K562 (cell line): Measurements from ENCODE around the gene FKRP. TPM values are rescaled to one million over a fixed set of nuclear protein-coding genes. Genes with fewer than 3 reads are reported as not detected.

Source experiments
- GTF2F1 ChIP-seq: IDR thresholded peaks from 2 replicates; pipeline ENCODE4 v1.6.1; 2011; ENCODE audit warnings: low read depth, low read length, improper control_type of control experiment
- HDAC3 ChIP-seq: fragments of 450-650 bp; IDR thresholded peaks from 2 replicates; pipeline ENCODE4 v1.6.1; 2018; ENCODE audit warnings: borderline replicate concordance, mild to moderate bottlenecking, moderate library complexity; ENCODE audit not compliant: partially characterized antibody
- HLTF ChIP-seq: fragments of 450-650 bp; IDR thresholded peaks from 2 replicates; pipeline ENCODE4 v1.6.1; 2016
- HNRNPL ChIP-seq: fragments of 200-400 bp; formaldehyde crosslinking; IDR thresholded peaks from 2 replicates; pipeline ENCODE4 v1.6.1; 2017; ENCODE audit warnings: low read depth, mild to moderate bottlenecking, low read length
- HNRNPLL ChIP-seq: fragments of 200-400 bp; formaldehyde crosslinking; IDR thresholded peaks from 2 replicates; pipeline ENCODE4 v1.6.1; 2017; ENCODE audit warnings: low read length, low read depth, mild to moderate bottlenecking; ENCODE audit not compliant: poor library complexity, severe bottlenecking
- MEF2D ChIP-seq: conservative IDR thresholded peaks from 2 replicates; pipeline ENCODE4 v1.6.1; 2016; ENCODE audit warnings: low read depth, missing genetic modification characterization, missing compliant biosample characterization
- MEIS2 ChIP-seq: fragments of 450-650 bp; IDR thresholded peaks from 2 replicates; pipeline ENCODE4 v1.6.1; 2014; ENCODE audit warnings: mild to moderate bottlenecking; ENCODE audit not compliant: partially characterized antibody
- MTA2 ChIP-seq: fragments of 450-650 bp; IDR thresholded peaks from 2 replicates; pipeline ENCODE4 v1.6.1; 2016; ENCODE audit warnings: low read depth
- NFE2L1 ChIP-seq: fragments of 450-650 bp; IDR thresholded peaks from 2 replicates; pipeline ENCODE4 v1.6.1; 2016; ENCODE audit warnings: missing genetic modification characterization, low read depth, mild to moderate bottlenecking, missing compliant biosample characterization, moderate library complexity, borderline replicate concordance
- PHB ChIP-seq: fragments of 250-450 bp; sonication (Bioruptor Pico); IDR thresholded peaks from 2 replicates; pipeline ENCODE4 v1.5.0; 2021
- RBM14 ChIP-seq: fragments of 200-400 bp; formaldehyde crosslinking; IDR thresholded peaks from 2 replicates; pipeline ENCODE4 v1.6.1; 2018; ENCODE audit warnings: low read depth, mild to moderate bottlenecking, low read length, moderate library complexity, borderline replicate concordance; ENCODE audit not compliant: insufficient read depth
- RFX1 ChIP-seq: fragments of 450-650 bp; IDR thresholded peaks from 2 replicates; pipeline ENCODE4 v1.6.1; 2016; ENCODE audit warnings: mild to moderate bottlenecking, moderate library complexity
- SNAPC5 ChIP-seq: fragments of 250-450 bp; sonication (Bioruptor Pico); IDR thresholded peaks from 2 replicates; pipeline ENCODE4 v1.8.0; 2021; ENCODE audit warnings: moderate library complexity, mild to moderate bottlenecking, inconsistent platforms
- TAF9B ChIP-seq: fragments of 450-650 bp; IDR thresholded peaks from 2 replicates; pipeline ENCODE4 v1.6.1; 2018; ENCODE audit warnings: mild to moderate bottlenecking; ENCODE audit not compliant: partially characterized antibody
- TEAD4 ChIP-seq, 2 experiments: sonication (generic) in 1 of 2; formaldehyde crosslinking in 1 of 2; IDR thresholded peaks; 2 replicates each; pipeline versions ENCODE4 v1.6.1 to v1.8.0; 2012 to 2022; ENCODE audit warnings: borderline replicate concordance in 1 of 2, inconsistent platforms in 1 of 2, low read length in 1 of 2, mild to moderate bottlenecking in 1 of 2, missing genetic modification reagents in 1 of 2
- THAP7 ChIP-seq: fragments of 250-450 bp; sonication (Bioruptor Pico); IDR thresholded peaks from 2 replicates; pipeline ENCODE4 v1.5.0; 2021
- YY1 ChIP-seq, 3 experiments: IDR thresholded peaks; 2 replicates each; pipeline ENCODE4 v1.6.1; 2011; ENCODE audit warnings: low read length in 2 of 3, mild to moderate bottlenecking in 2 of 3, moderate library complexity in 2 of 3, borderline replicate concordance in 1 of 3, control low read depth in 1 of 3, low read depth in 1 of 3; ENCODE audit not compliant: insufficient read depth in 3 of 3, insufficient replicate concordance in 2 of 3, control insufficient read depth in 1 of 3, insufficient read length in 1 of 3; ENCODE audit errors: extremely low read depth in 1 of 3
- ZBED1 ChIP-seq: IDR thresholded peaks from 2 replicates; pipeline ENCODE4 v1.6.1; 2014
- ZNF280B ChIP-seq: fragments of 250-450 bp; sonication (Bioruptor Pico); IDR thresholded peaks from 2 replicates; pipeline ENCODE4 v1.5.1; 2021; ENCODE audit warnings: mild to moderate bottlenecking
- ZNF384 ChIP-seq: IDR thresholded peaks from 2 replicates; pipeline ENCODE4 v1.6.1; 2012; ENCODE audit warnings: low read depth, low read length, improper control_type of control experiment
- ZNF408 ChIP-seq: fragments of 250-450 bp; sonication (Bioruptor Pico); IDR thresholded peaks from 2 replicates; pipeline ENCODE4 v1.4.0; 2020; ENCODE audit warnings: low read depth, mild to moderate bottlenecking, moderate library complexity
- ZNF699 ChIP-seq: fragments of 250-450 bp; sonication (Bioruptor Pico); IDR thresholded peaks from 2 replicates; pipeline ENCODE4 v1.8.0; 2021; ENCODE audit warnings: mild to moderate bottlenecking, moderate library complexity; ENCODE audit not compliant: insufficient replicate concordance
- ZNF707 ChIP-seq: fragments of 250-450 bp; sonication (Bioruptor Pico); conservative IDR thresholded peaks from 2 replicates; pipeline ENCODE4 v1.8.0; 2022; ENCODE audit warnings: inconsistent platforms, mild to moderate bottlenecking, moderate library complexity
- polyA plus RNA-seq, 8 experiments: library from polyadenylated mRNA; depleted of rRNA in 4 of 8; stranded (reverse) in 5 of 8; unstranded in 3 of 8; fragments of >200 nt; fragmentation: Nextera tagmentation in 2 of 8; fragmentation: Illumina TruSeq in 1 of 8; extraction: Ambion mirVana in 2 of 8; extraction: Trizol in 1 of 8; gene quantifications; 2 replicates each; pipeline versions ENCODE4 v1.2.1 to v1.2.3, GENCODE V29; 2011 to 2014; ENCODE audit warnings: inconsistent platforms in 1 of 8, missing spikeins in 1 of 8
- total RNA-seq, 7 experiments: library from RNA; depleted of rRNA in 6 of 7; stranded (reverse); fragments of >200 nt in 6 of 7; fragmentation: Illumina TruSeq in 2 of 7; extraction: Trizol in 2 of 7; gene quantifications; 2 replicates each; pipeline versions ENCODE4 v1.2.1 to v1.2.3, GENCODE V29; 2011 to 2021; ENCODE audit warnings: low replicate concordance in 1 of 7
- TF ChIP-seq, protein P1 (sequence below): fragments of 450-650 bp; formaldehyde crosslinking; IDR thresholded peaks from 2 replicates; pipeline ENCODE4 v1.4.0; 2022; ENCODE audit warnings: mild to moderate bottlenecking, moderate library complexity

Gene FKRP
- total and polyA plus RNA-seq, 9 of the 15 experiments (the other 6 are each of a cell fraction or from before 2014, with no cell fraction given): 0.68 to 16.1 (median 6.5) TPM

- TF ChIP-seq ZNF699 (CRISPR knock-in tag) (no peak), ZNF408 (no peak), ZNF280B (CRISPR knock-in tag) (no peak), SNAPC5 (CRISPR knock-in tag) (no peak), GTF2F1 (no peak), RFX1 (no peak), MEIS2 (no peak), PHB (CRISPR knock-in tag) (no peak), ZBED1 (no peak), HNRNPLL (peak; percentile 79), THAP7 (CRISPR knock-in tag) (no peak), ZNF707 (no peak), MEF2D (tag) (no peak), HDAC3 (no peak), HLTF (no peak), RBM14 (no peak), TEAD4 (IDR thresholded peaks at IDR 0.05; ENCODE audit: low read length) (no peak; the same call in 1 of the 2 replicates), TEAD4 (CRISPR knock-in tag; IDR thresholded peaks at IDR 0.05; ENCODE audit: borderline replicate concordance) (no peak), TAF9B (no peak), HNRNPL (no peak), MTA2 (no peak), YY1 (IDR thresholded peaks at IDR 0.05; ENCODE audit: borderline replicate concordance in 1 of 3, control insufficient read depth in 1 of 3, extremely low read depth in 1 of 3, insufficient read depth in 3 of 3, insufficient read length in 1 of 3, insufficient replicate concordance in 2 of 3, low read depth in 1 of 3, low read length in 2 of 3) (peak in 2 of 3 experiments; percentile 29 to 46), ZNF384 (no peak), NFE2L1 (tag) (no peak)
- TF ChIP-seq, protein P1, sequence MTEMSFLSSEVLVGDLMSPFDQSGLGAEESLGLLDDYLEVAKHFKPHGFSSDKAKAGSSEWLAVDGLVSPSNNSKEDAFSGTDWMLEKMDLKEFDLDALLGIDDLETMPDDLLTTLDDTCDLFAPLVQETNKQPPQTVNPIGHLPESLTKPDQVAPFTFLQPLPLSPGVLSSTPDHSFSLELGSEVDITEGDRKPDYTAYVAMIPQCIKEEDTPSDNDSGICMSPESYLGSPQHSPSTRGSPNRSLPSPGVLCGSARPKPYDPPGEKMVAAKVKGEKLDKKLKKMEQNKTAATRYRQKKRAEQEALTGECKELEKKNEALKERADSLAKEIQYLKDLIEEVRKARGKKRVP (CRISPR knock-in tag): no peak
Observed at GRCh38 chr19:46787331-46788261, 41.7 kb downstream of the FKRP start (continued).
